Activated CD8-positive, alpha-beta T cell treated with anti-CD3 and anti-CD28 coated beads for 36 hours (primary cell): ENCODE data around the gene POLR3H. TPM values are rescaled to one million over a fixed set of nuclear protein-coding genes. Genes with fewer than 3 reads are reported as not detected.

ENCODE experiments used
- ATAC-seq: fragments of 200-7000 bp; cut with Tn5 transposase; one replicate; pipeline ENCODE4 v1.10.0; 2021; ENCODE audit warnings: mild to moderate bottlenecking, moderate library complexity
- CTCF ChIA-PET: fragments of 350-600 bp; sonication (Branson Sonifier 250); formaldehyde crosslinking; loops from one replicate; lab custom pipeline; 2021; ENCODE audit warnings: antibody characterized with exemption; lab: Charles Lee
- POLR2A ChIA-PET: fragments of 350-600 bp; sonication (Branson Sonifier 250); formaldehyde crosslinking; loops from one replicate; lab custom pipeline; 2021; ENCODE audit warnings: antibody characterized with exemption; lab: Charles Lee
- DNase-seq: peaks from one replicate; pipeline ENCODE4 v3.0.0-alpha.2; 2020
- H3K27ac Mint-ChIP-seq: one replicate; pipeline ENCODE4 v1.8.0; 2021; ENCODE audit warnings: mild to moderate bottlenecking, mixed read lengths
- H3K27me3 Mint-ChIP-seq: one replicate; pipeline ENCODE4 v1.8.0; 2021; ENCODE audit warnings: mixed read lengths
- H3K36me3 Mint-ChIP-seq: one replicate; pipeline ENCODE4 v1.8.0; 2021; ENCODE audit warnings: low read depth, mixed read lengths
- H3K4me1 Mint-ChIP-seq: one replicate; pipeline ENCODE4 v1.8.0; 2021; ENCODE audit warnings: low read depth, mixed read lengths
- H3K4me3 Mint-ChIP-seq: one replicate; pipeline ENCODE4 v1.8.0; 2021; ENCODE audit warnings: mild to moderate bottlenecking, moderate library complexity, mixed read lengths
- H3K9me3 Mint-ChIP-seq: one replicate; pipeline ENCODE4 v1.8.0; 2021; ENCODE audit warnings: mixed read lengths
- intact Hi-C: fragments of 100-400 bp; cut with micrococcal nuclease; formaldehyde crosslinking; loops from one replicate; pipeline ENCODE4 v1.10.0; 2022
- total RNA-seq, 2 experiments: library from RNA; stranded (reverse); gene quantifications; one replicate each; pipeline ENCODE4 v1.2.3, GENCODE V29; 2021
- TF ChIP-seq, protein P1 (sequence below): fragments of 200-600 bp; IDR thresholded peaks from one replicate; pipeline ENCODE4 v1.8.0; 2022; ENCODE audit warnings: antibody characterized with exemption, mild to moderate bottlenecking

The POLR3H gene
- total RNA-seq, 2 experiments from 2014 or later: 26.8 to 29.0 TPM

DNA sequence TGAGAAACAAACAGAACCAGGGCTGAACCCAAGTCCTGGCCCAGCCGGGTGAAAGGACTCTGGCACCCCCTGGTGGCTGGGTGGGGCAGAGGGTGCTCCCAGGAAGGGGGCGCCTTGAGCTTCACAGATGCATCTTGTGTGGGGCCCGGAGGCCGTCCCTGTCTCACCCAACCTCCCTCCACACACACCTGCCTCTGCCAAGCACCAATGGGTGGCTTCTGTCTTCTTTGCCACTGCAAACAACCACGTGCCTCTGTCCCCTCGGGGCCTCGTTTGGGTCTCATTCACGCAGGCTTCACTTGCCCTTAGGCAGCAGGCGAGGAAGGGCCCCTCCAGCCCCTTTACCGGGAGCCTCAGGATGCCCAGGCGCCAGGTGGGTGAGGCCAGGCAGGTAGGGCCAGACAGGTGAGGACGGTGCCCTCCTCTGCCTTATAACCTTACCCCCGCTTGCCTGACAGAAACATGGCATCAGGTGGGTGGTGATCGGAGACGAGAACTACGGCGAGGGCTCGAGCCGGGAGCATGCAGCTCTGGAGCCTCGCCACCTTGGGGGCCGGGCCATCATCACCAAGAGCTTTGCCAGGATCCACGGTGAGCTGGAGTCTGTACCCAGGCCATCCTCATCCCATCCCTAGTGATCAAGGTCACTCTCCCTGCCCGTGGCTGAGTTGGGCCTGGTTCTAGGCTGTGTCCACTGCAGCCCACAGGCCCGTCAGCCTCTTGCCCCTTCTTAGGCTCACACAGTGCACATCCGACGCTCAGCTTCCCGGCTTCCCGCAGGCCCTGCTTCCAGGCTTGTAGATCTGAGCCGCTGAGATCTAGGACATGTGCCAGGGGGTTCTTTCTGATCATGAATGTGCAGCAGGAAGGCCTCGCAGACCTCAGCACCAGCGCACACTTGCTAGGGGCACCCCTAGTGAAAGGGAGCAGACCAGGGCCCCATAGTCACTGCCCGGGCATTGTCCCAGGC, 17.2 kb downstream of the POLR3H start:
- TF ChIP-seq, protein P1, sequence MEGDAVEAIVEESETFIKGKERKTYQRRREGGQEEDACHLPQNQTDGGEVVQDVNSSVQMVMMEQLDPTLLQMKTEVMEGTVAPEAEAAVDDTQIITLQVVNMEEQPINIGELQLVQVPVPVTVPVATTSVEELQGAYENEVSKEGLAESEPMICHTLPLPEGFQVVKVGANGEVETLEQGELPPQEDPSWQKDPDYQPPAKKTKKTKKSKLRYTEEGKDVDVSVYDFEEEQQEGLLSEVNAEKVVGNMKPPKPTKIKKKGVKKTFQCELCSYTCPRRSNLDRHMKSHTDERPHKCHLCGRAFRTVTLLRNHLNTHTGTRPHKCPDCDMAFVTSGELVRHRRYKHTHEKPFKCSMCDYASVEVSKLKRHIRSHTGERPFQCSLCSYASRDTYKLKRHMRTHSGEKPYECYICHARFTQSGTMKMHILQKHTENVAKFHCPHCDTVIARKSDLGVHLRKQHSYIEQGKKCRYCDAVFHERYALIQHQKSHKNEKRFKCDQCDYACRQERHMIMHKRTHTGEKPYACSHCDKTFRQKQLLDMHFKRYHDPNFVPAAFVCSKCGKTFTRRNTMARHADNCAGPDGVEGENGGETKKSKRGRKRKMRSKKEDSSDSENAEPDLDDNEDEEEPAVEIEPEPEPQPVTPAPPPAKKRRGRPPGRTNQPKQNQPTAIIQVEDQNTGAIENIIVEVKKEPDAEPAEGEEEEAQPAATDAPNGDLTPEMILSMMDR: peak; percentile 78
- intact Hi-C loops: loop anchor here (5.0 kb wide), 1 partner anchor 125 kb away; no protein-coding TSS in a partner anchor
- DNase-seq (peak; percentile 70), ATAC-seq (peak; percentile 74)
- Mint-ChIP-seq H3K4me3 (no peak overlapping the region), H3K27ac (peak overlapping the region; percentile 71), H3K4me1 (peaks cover 16% of the 10 kb centered on the region), H3K36me3 (peaks cover 19% of the 10 kb centered on the region), H3K27me3 (no peaks in the 10 kb centered on the region), H3K9me3 (no peaks in the 10 kb centered on the region)
- CTCF ChIA-PET: interaction anchor here (0.6 to 8.4 kb wide), 29 partner anchors 10 to 483 kb away, joined by 3 to 106 read pairs (median 4); partner anchors contain the start of genes ACO2, DESI1, PHF5A and TEF
- POLR2A ChIA-PET: interaction anchor here (1.0 to 2.2 kb wide), 5 partner anchors 16 to 115 kb away, joined by 3 to 7 read pairs (median 3); partner anchors contain the start of gene TOB2

DNA sequence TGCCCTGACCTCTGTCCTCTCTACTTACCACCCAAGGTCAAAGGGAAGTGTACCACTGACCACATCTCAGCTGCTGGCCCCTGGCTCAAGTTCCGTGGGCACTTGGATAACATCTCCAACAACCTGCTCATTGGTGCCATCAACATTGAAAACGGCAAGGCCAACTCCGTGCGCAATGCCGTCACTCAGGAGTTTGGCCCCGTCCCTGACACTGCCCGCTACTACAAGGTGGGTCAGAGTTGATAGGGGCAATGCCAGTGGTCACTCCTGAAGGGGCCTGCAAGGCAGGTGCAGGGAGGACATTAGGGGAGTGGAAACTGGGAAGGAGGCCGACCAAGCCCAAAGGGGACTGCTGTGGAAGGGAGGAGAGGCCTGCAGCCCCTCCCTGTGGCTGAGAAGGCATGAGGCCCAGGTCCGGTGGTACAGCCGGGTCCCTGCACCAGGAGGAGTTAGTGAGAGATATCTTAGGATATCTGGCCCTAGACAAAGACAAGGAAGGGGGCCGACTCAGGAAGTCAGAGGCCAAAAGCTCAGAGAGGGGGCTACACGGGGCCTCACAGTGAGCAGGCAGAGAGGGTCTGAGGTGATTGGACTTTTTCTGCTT, 17.9 kb downstream of the POLR3H start:
- Mint-ChIP-seq H3K27ac (peak overlapping the region; percentile 71), H3K36me3 (peaks cover 19% of the 10 kb centered on the region), H3K4me1 (peaks cover 16% of the 10 kb centered on the region), H3K9me3 (no peaks in the 10 kb centered on the region), H3K4me3 (no peak overlapping the region), H3K27me3 (no peaks in the 10 kb centered on the region)
- TF ChIP-seq, protein P1: no peak
- intact Hi-C loops: loop anchor here (5.0 kb wide), 1 partner anchor 124 kb away; no protein-coding TSS in a partner anchor
- DNase-seq (no peak), ATAC-seq (peak; percentile 3)
- CTCF ChIA-PET: interaction anchor here (0.6 to 8.4 kb wide), 22 partner anchors 9 to 484 kb away, joined by 3 to 106 read pairs (median 4); partner anchors contain the start of genes ACO2, DESI1, PHF5A and XRCC6
- POLR2A ChIA-PET: interaction anchor here (1.0 to 1.4 kb wide), 3 partner anchors 37 to 122 kb away, joined by 3 read pairs; no protein-coding TSS in a partner anchor

DNA sequence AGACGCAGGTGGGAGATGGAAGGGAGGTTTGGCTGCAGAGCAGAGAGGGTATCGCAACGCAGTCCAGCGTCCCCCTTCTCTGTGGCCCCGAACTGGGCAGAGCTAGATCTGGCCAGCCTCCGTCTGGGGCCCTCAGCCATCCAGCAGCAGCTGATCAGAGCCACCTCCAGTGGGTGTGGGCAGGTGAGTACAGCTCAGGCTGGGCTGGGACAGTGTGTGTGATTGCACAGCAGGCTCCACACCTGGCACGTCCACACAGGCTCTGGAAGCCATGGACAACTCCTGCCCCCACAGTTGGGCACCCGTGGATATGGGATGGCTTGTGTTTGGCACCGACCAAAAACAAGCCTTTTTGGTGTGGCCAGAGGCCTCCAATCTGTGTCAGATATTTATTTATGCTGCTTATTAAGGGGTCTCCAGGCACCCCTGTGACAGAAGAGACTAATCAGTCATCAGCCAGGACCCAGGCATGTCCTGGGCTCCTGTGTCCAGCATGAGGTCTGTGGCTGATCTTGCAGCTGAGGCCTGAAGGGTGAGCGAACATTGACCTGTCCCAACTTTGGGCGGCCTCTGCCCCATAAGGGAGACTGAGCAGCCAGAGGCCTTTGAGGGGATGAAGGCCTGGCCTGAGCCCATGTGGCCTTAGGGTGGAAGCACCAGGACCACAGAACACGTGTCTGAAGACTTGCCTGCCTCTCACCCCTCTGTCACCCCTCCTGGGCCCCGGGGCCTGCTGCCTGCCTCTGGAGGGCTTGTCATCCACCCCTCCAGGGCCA, 18.6 kb downstream of the POLR3H start:
- Mint-ChIP-seq H3K36me3 (peaks cover 16% of the 10 kb centered on the region), H3K27me3 (no peaks in the 10 kb centered on the region), H3K9me3 (no peaks in the 10 kb centered on the region), H3K27ac (peak overlapping the region; percentile 76), H3K4me1 (peaks cover 16% of the 10 kb centered on the region), H3K4me3 (no peak overlapping the region)
- no peak for DNase-seq
- POLR2A ChIA-PET: interaction anchor here (1.2 to 1.4 kb wide), 2 partner anchors 38 to 122 kb away, joined by 3 read pairs; no protein-coding TSS in a partner anchor
- TF ChIP-seq, protein P1: no peak
- intact Hi-C loops: loop anchor here (5.0 kb wide), 1 partner anchor 123 kb away; no protein-coding TSS in a partner anchor
- CTCF ChIA-PET: interaction anchor here (0.8 to 8.4 kb wide), 4 partner anchors 7 to 124 kb away, joined by 3 to 106 read pairs (median 8); no protein-coding TSS in a partner anchor
- no peak for ATAC-seq

DNA sequence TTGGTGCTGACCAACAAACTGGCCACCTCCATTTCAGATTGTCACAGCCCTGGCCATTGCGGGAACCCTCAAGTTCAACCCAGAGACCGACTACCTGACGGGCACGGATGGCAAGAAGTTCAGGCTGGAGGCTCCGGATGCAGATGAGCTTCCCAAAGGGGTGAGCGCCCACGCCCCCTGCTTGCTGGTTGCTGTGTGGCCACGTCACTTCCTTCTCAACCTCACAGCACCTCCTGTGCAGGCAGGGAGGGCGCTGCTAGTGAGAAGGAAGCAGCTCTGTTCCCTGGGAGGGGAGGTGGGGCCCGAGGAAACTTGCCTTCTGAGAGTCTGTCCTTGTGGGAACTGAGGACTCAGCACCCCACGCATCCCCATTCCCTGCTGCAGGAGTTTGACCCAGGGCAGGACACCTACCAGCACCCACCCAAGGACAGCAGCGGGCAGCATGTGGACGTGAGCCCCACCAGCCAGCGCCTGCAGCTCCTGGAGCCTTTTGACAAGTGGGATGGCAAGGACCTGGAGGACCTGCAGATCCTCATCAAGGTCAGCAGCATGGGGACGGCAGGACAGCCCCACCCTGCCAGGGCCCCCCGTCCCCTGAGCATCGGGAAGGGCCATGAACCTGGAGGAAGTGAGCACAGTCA, 19.3 kb downstream of the POLR3H start:
- intact Hi-C loops: loop anchor here (5.0 kb wide), 1 partner anchor 123 kb away; no protein-coding TSS in a partner anchor
- ATAC-seq (peak; percentile 85), DNase-seq (peak; percentile 88)
- no peak overlapping the region for H3K4me3 Mint-ChIP-seq
- no peaks in the 10 kb centered on the region for H3K27me3 Mint-ChIP-seq
- TF ChIP-seq, protein P1: no peak
- H3K36me3 Mint-ChIP-seq: peaks cover 10% of the 10 kb centered on the region
- no peaks in the 10 kb centered on the region for H3K9me3 Mint-ChIP-seq
- peaks cover 16% of the 10 kb centered on the region for H3K4me1 Mint-ChIP-seq
- H3K27ac Mint-ChIP-seq: peak overlapping the region; percentile 76
- POLR2A ChIA-PET: interaction anchor here (1.1 to 1.4 kb wide), 3 partner anchors 18 to 128 kb away, joined by 3 to 4 read pairs (median 4); no protein-coding TSS in a partner anchor
- CTCF ChIA-PET: interaction anchor here (0.8 to 8.4 kb wide), 5 partner anchors 8 to 123 kb away, joined by 3 to 106 read pairs (median 4); no protein-coding TSS in a partner anchor
